GM18520 (cell line): ENCODE results near the gene NACAD.
"Not testable (repeated sequence)": the region's sequence is repeated elsewhere in the genome, so short reads cannot be mapped to it uniquely, and the experiment has no call there.

Experiments used
- ATAC-seq: cut with Tn5 transposase; IDR thresholded peaks from one replicate; pipeline ENCODE4 v1.9.1; 2021; ENCODE audit not compliant: unreplicated experiment

NACAD gene

GRCh38 chr7:45060295-45060694, 28.5 kb downstream of the NACAD start:
- no peak for ATAC-seq

GRCh38 chr7:45057878-45058277, 30.9 kb downstream of the NACAD start:
- no peak for ATAC-seq

- no peak for ATAC-seq
These were observed 33.1 kb downstream of the NACAD start for GRCh38 chr7:45055594-45056219.

- ATAC-seq = no peak
These were observed 33.8 kb downstream of the NACAD start for GRCh38 chr7:45055016-45055415.

GRCh38 chr7:45054442-45054841, 34.3 kb downstream of the NACAD start:
- ATAC-seq = no peak

- no peak for ATAC-seq
These were observed 34.8 kb downstream of the NACAD start for GRCh38 chr7:45053941-45054340.

- no peak for ATAC-seq
These were observed 35.4 kb downstream of the NACAD start for GRCh38 chr7:45053401-45053800.

GRCh38 chr7:45052011-45052410, 36.8 kb downstream of the NACAD start:
- no peak for ATAC-seq

GRCh38 chr7:45050198-45050597, 38.6 kb downstream of the NACAD start:
- ATAC-seq = no peak

- no peak for ATAC-seq
These were observed 40.0 kb downstream of the NACAD start for GRCh38 chr7:45048748-45049147.

GRCh38 chr7:45044338-45044737, 44.4 kb downstream of the NACAD start:
- ATAC-seq = no peak

GRCh38 chr7:45039106-45039505, 49.7 kb downstream of the NACAD start:
- no peak for ATAC-seq

- ATAC-seq = no peak
These were observed 50.9 kb downstream of the NACAD start for GRCh38 chr7:45037876-45038275.

GRCh38 chr7:45036796-45037195, 52.0 kb downstream of the NACAD start:
- ATAC-seq = no peak

- ATAC-seq = no peak
These were observed 52.5 kb downstream of the NACAD start for GRCh38 chr7:45036317-45036716.

- no peak for ATAC-seq
These were observed 52.9 kb downstream of the NACAD start for GRCh38 chr7:45035893-45036292.

GRCh38 chr7:45035371-45035770, 53.4 kb downstream of the NACAD start:
- no peak for ATAC-seq

GRCh38 chr7:45034710-45035109, 54.1 kb downstream of the NACAD start:
- ATAC-seq = not testable (repeated sequence)

GRCh38 chr7:45033931-45034290, 54.9 kb downstream of the NACAD start:
- ATAC-seq = no peak

- ATAC-seq = no peak
These were observed 55.4 kb downstream of the NACAD start for GRCh38 chr7:45033261-45033930.

GRCh38 chr7:45032421-45032820, 56.3 kb downstream of the NACAD start:
- ATAC-seq = no peak

GRCh38 chr7:45031829-45032228, 56.9 kb downstream of the NACAD start:
- no peak for ATAC-seq
